Mesothelial cell of epicardium (in vitro differentiated cells): Measurements from ENCODE around the gene IL19. TPM values are rescaled to one million over a fixed set of nuclear protein-coding genes. Genes with fewer than 3 reads are reported as not detected.

Experiments
- DNase-seq, 2 experiments: peaks; one replicate each; pipeline ENCODE4 v3.0.0; 2021; ENCODE audit warnings: low spot score in 2 of 2; ENCODE audit not compliant: unreplicated experiment in 2 of 2
- H3K27ac Mint-ChIP-seq: 2 replicates; pipeline ENCODE4 v1.8.0; 2021; ENCODE audit warnings: mixed read lengths
- H3K27me3 Mint-ChIP-seq: 2 replicates; pipeline ENCODE4 v1.8.0; 2021; ENCODE audit warnings: low read depth, mixed read lengths
- H3K36me3 Mint-ChIP-seq: 2 replicates; pipeline ENCODE4 v1.8.0; 2021; ENCODE audit warnings: mixed read lengths
- H3K4me1 Mint-ChIP-seq: 2 replicates; pipeline ENCODE4 v1.8.0; 2021; ENCODE audit warnings: mixed read lengths
- H3K4me3 Mint-ChIP-seq: 2 replicates; pipeline ENCODE4 v1.8.0; 2021; ENCODE audit warnings: mild to moderate bottlenecking, moderate library complexity, mixed read lengths
- H3K9me3 Mint-ChIP-seq: 2 replicates; pipeline ENCODE4 v1.8.0; 2021; ENCODE audit warnings: mixed read lengths
- total RNA-seq: library from RNA; stranded (reverse); gene quantifications from 3 replicates; pipeline ENCODE4 v1.2.1, GENCODE V29; 2021
- TF ChIP-seq, protein P1 (sequence below): fragments of 200-600 bp; sonication (generic); IDR thresholded peaks from one replicate; pipeline ENCODE4 v1.5.0; 2021; ENCODE audit warnings: antibody characterized with exemption; ENCODE audit not compliant: unreplicated experiment

The IL19 gene
- total RNA-seq, 1 donor from 2014 or later, result not detected

DNA sequence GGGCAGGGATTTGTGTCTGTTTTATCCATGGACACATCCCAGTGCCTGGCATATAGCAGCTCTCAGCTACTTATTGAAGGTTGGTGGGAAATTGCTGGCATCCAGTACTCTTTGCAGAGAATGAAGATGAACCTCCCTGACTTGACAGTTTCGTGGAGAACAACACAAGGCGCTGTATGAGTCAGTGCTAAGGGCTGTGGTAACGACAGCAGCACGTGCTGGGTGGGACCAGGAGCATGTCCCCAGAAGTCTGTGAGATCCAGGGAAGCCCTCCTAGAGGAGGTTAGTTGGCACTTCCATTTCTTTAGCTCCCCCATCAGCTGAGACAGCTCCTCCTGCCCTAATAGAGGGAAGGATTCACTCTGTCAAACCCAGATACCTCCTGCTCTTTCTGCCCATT lies 25.9 kb upstream of the IL19 start:
- DNase-seq, result no peak
- Mint-ChIP-seq H3K4me3 (no peak overlapping the region), H3K9me3 (no peaks in the 10 kb centered on the region), H3K27ac (no peak overlapping the region), H3K27me3 (peaks cover 14% of the 10 kb centered on the region), H3K4me1 (no peaks in the 10 kb centered on the region), H3K36me3 (no peaks in the 10 kb centered on the region)
- TF ChIP-seq, protein P1, sequence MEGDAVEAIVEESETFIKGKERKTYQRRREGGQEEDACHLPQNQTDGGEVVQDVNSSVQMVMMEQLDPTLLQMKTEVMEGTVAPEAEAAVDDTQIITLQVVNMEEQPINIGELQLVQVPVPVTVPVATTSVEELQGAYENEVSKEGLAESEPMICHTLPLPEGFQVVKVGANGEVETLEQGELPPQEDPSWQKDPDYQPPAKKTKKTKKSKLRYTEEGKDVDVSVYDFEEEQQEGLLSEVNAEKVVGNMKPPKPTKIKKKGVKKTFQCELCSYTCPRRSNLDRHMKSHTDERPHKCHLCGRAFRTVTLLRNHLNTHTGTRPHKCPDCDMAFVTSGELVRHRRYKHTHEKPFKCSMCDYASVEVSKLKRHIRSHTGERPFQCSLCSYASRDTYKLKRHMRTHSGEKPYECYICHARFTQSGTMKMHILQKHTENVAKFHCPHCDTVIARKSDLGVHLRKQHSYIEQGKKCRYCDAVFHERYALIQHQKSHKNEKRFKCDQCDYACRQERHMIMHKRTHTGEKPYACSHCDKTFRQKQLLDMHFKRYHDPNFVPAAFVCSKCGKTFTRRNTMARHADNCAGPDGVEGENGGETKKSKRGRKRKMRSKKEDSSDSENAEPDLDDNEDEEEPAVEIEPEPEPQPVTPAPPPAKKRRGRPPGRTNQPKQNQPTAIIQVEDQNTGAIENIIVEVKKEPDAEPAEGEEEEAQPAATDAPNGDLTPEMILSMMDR, result no peak

DNA sequence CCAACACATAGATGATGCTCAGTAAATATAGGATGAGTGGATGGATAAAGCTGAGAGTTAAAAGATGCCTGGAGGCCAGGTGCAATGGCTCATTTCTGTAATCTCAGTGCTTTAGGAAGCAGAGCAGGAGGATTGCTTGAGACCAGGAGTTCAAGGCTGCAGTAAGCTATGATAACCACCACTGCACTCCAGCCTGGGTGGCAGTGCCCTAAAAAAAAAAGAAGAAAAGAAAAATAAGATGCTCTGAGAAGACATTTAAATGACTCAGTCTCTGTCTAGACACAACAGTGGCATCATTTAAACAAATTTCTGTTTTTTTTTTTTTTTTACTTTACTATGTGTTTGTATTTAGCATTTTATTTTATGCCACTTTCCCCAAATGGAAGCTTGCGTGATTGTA lies 25.3 kb upstream of the IL19 start:
- H3K4me1 Mint-ChIP-seq, result no peaks in the 10 kb centered on the region
- TF ChIP-seq, protein P1, result no peak
- peaks cover 19% of the 10 kb centered on the region for H3K27me3 Mint-ChIP-seq
- H3K27ac Mint-ChIP-seq, result no peak overlapping the region
- no peak for DNase-seq
- H3K36me3 Mint-ChIP-seq, result no peaks in the 10 kb centered on the region
- no peak overlapping the region for H3K4me3 Mint-ChIP-seq
- no peaks in the 10 kb centered on the region for H3K9me3 Mint-ChIP-seq

DNA sequence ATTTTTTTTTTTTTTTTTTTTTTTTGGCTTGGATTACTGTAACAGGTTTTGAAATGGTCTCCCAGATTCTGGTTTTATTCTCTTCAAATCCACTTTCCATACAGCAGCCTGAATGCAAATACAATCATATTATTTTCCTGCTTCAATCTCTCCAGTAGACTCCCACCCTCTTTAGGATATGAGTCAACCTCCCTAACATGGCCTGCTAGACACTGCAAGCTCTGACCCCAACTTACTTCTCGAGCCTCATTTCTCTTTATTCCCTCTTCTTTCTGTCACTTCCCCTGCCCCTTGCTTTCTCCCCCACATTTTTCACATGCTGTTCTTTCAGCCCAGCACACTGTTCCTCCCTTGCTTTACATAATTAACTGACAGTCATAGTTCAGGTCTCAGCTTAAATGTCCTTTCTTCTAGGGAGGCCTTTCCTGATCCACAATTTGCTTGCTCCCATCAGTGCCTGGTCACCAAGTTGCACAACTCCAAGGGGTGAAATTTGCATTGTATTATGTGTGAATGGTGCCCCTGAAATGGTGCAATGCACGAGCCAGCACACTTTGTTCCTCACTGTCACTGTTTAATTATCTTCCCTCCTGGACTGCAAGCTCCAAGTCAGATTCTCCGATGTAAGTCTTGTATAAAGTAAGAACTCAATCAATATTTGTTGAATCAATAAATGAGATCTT lies 22.1 kb upstream of the IL19 start:
- peaks cover 28% of the 10 kb centered on the region for H3K27me3 Mint-ChIP-seq
- H3K4me1 Mint-ChIP-seq, result no peaks in the 10 kb centered on the region
- no peak overlapping the region for H3K4me3 Mint-ChIP-seq
- no peaks in the 10 kb centered on the region for H3K9me3 Mint-ChIP-seq
- DNase-seq, result no peak
- H3K36me3 Mint-ChIP-seq, result no peaks in the 10 kb centered on the region
- TF ChIP-seq, protein P1, result no peak
- H3K27ac Mint-ChIP-seq, result no peak overlapping the region

DNA sequence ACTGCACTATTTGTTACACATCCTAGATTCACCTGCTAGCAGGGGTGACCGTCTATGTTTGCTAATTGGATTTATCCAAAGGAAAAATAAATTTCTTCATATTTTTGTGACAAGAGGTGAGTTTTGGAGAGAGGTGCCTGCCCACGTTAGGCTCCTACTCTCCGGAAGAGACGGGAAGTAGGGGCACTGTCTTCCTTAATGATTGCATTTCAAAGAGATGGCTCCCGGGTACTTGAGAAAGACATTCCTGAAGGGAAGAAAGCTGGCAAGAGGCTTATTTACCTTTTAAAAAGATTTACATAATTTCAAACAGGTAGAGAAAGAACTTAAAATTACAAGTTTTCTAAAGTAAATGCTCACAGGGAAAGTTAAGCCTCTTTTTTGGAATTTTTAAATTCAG lies 18.7 kb upstream of the IL19 start:
- no peaks in the 10 kb centered on the region for H3K36me3 Mint-ChIP-seq
- DNase-seq, result no peak
- no peak overlapping the region for H3K4me3 Mint-ChIP-seq
- H3K9me3 Mint-ChIP-seq, result peaks cover 16% of the 10 kb centered on the region
- TF ChIP-seq, protein P1, result no peak
- H3K27me3 Mint-ChIP-seq, result peaks cover 38% of the 10 kb centered on the region
- no peak overlapping the region for H3K27ac Mint-ChIP-seq
- no peaks in the 10 kb centered on the region for H3K4me1 Mint-ChIP-seq

DNA sequence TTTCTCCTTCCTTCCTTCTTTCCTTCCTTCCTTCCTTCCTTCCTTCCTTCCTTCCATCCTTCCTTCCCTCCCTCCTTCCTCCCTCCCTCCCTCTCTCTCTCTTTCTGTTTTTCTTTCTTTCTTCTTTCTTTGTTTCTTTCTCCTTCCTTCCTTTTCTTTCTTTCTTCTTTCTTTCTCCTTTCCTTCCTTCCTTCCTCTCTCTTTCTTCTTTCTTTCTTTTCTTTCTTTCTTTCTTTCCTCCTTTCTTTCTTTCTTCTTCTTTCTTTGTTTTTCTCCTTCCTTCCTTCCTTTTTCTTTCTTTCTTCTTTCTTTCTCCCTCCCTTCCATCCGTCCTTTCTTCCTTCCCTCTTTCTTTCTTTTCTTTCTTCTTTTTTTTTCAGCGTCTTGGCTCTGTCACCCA lies 18.1 kb upstream of the IL19 start:
- Mint-ChIP-seq H3K36me3 (no peaks in the 10 kb centered on the region), H3K4me1 (no peaks in the 10 kb centered on the region), H3K9me3 (peaks cover 16% of the 10 kb centered on the region), H3K27ac (no peak overlapping the region), H3K4me3 (no peak overlapping the region), H3K27me3 (peaks cover 38% of the 10 kb centered on the region)
- TF ChIP-seq, protein P1, result no peak
- DNase-seq, result no peak
